NCI-H345 treated with DMSO at 0.1 percent for 48 hours (cell line): Measurements from ENCODE around the gene GIMAP2.
"Not testable (repeated sequence)": the region's sequence is repeated elsewhere in the genome, so short reads cannot be mapped to it uniquely, and the experiment has no call there.

Experiments used
- DNase-seq: peaks from one replicate; lab custom pipeline; 2025; ENCODE audit not compliant: unreplicated experiment; lab: John Stamatoyannopoulos, UW

Gene GIMAP2

DNA sequence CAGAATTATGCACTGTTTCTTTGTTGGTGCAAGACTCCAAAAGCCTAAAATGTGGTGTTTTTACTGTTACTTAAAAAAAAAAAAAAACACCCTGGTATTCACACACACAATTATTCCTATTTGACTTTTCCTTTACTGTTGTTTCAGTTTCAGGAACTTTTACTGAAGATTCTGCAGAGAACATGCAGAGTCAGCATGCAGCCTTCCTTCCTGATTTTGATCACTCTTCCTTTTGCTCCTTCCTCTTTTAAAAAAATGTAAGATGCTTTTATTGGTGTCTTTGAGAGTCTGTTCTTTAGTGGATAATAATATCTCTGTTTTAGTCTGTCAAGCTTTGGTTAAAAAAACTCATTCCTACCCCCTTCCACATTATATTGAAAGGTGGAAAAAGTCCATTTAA is 9.2 kb upstream of the GIMAP2 start:
- DNase-seq: not testable (repeated sequence)

DNA sequence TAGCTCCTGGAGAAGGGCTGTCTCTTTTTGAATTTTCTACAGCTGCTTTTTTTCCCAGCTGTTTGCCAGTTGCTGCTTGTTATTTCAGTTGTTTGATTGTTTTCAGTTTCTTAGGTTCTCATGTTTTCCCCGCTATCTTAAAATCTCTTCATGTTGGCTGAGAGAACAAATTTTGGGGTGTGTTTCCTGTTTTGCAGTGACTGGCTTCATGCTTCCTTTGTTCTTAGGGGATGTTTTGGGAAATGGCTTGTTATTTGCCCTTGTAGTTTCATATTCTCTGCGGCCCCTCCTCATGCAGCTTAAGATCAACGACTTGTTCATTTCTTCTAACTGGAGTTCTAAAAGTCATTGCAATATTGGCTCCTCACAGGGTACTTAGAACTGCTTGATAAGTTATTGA is 8.7 kb upstream of the GIMAP2 start:
- not testable (repeated sequence) for DNase-seq

DNA sequence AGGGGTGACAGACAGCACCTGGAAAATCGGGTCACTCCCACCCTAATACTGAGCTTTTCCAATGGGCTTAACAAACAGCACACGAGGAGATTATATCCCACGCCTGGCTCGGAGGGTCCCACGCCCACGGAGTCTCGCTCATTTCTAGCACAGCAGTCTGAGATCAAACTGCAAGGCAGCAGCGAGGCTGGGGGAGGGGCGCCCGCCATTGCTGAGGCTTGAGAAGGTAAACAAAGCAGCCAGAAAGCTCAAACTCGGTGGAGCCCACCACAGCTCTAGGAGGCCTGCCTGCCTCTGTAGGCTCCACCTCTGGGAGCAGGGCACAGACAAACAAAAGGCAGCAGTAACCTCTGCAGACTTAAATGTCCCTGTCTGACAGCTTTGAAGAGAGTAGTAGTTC is 6.9 kb upstream of the GIMAP2 start:
- not testable (repeated sequence) for DNase-seq

DNA sequence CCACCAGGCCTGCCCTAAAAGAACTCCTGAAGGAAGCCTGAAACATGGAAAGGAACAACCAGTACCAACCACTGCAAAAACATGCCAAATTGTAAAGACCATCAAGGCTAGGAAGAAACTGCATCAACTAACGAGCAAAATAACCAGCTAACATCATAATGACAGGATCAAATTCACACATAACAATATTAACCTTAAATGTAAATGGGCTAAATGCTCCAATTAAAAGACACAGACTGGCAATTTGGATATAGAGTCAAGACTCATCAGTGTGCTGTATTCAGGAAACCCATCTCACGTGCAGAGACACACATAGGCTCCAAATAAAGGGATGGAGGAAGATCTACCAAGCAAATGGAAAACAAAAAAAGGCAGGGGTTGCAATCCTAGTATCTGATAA is 5.1 kb upstream of the GIMAP2 start:
- DNase-seq: not testable (repeated sequence)

DNA sequence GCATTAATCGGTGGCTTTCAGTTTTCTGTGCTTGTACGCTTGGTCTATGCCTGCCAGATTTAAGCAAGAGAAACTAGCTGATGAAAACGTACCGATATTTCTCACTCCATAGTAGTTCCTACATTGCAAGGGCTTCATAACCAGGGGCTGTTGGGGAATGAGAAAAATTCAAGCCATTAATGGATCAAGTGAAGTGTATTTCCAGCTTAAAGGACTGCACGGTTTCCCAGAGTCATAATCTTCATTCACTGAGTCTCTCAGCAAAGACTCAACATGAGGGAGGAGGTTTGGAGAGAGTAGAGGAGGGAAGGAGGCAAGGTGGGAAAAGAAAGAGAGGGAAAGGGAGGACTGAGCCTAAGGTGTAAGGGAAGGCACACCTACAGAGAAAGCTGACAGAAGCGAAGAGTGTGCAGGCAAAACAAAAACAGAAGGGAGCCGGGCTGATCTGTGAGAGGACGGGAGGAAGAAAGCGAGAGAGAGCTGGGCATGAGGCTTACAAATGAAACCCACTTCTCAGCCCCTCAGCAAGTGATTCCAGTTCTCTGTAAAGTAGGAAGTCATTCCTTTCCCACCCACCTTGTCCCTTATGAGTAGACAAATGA is 625 bp downstream of the GIMAP2 start:
- no peak for DNase-seq

DNA sequence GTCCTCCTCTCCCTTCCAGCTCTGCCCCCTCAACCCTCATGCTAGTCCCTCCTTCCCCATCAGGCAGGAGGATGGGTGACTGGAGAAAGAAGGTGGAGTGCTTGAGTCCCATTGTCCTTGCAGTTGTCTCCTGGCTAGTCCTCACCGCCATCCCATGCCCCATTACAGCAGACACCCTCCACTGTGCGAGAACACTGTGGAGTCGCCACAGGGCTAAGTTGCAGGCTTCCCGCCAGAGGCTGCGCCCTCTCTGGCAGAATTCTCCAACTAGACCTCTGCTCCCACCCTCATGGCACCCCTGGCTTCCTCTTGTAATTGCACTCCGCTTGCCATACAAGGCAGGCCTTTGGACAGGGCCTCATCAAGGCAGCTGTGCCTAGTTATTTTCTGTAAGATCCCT is 3.1 kb downstream of the GIMAP2 start:
- DNase-seq: no peak

DNA sequence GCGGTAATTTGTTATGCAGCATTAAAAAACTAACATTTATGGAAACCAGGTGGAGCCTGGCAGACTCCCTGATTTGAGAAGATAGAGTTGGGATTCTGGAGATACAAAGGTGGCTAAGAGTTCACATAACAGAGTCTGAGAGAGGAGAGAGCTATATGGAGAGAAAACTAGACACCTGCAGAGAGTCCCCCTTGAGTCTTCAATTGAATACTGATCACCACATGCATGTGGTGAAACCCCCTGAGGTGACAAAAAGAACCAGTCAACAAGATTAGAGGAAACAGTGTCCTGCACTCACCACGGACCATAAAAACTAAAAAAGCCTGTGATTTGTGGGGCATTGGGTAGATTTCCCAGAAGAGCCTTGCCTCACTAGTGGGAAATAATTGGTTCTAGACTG is 10.1 kb downstream of the GIMAP2 start:
- peak; percentile 51 for DNase-seq

DNA sequence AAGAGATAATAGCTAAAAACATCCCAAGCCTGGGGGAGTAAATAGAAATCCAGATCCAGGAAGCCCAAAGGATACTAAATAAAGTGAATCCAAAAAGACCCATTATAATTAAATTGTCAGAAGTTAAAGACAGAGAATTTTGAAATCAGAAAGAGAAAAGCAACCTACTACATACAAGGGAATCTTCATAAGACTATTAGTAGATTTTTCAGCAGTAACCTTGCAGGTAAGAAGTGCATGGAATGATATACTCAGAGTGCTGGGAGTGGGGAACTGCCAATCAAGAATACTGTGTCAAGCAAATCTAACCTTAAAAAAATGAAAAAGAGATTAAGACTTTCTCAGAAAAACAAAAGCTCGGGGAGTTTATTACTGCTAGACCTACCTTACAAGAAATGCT is 17.7 kb downstream of the GIMAP2 start:
- DNase-seq: no peak

DNA sequence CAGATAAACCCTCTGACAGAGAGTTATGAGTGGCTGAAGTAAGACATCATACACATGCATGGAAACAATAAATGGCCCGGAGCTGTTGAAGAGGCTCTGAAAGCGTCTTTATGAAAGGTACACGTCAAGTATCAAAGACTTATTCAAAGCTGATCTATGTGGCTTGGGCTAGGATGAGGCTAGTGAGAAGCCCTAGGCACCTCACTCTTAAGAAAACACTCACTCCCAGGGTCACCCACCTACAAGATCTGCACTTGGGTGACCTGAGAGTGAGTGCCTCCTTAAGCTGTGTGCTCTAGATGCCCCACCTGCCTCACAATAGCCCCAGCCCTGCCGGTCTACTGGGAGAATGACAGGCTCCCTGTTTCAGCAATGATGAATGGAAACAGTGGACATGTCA is 29.8 kb downstream of the GIMAP2 start:
- no peak for DNase-seq

DNA sequence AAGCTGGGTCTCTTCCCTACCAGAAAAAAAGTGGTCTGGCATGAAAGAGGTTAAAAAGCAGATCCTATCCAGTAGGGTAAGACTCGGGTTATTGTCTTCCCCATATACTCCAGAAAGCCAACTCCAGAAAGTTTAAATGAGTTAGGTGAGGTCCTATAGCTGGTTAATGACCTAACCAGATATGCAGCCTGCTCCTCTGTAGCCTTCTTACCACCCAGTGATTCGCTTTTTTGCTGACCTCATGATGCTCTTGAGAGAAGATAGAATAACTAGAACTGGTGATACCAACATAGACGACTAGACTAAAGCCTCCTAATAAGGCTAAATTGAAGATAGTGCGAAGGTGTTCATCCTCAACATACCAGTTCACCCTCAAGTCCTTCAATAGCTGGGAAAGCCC is 30.2 kb downstream of the GIMAP2 start:
- DNase-seq: no peak

DNA sequence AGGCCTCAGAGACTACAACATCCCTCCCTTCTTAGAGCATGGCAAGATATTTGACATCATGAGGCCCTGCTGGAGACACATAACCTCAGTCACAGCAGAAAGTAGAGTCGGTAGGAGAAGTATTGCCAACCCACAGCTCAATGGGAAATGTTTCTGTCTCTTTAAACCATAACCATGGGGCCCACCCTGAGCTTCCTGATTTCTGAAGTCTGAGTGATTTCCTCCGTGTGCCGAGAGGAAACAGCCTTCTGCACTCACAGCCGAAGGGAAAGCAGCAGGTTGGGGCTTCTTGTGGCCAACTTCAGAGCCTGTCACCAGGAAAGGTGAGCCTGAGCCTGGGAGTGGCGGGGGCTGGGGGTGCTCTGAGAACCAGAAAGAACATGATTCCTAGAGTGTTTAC is 30.9 kb downstream of the GIMAP2 start, which contains the start of gene GIMAP1:
Gene GIMAP1, plus strand, starts transcription at position 246 of the 400 bp plus-strand sequence. CDS start 2,435 bp downstream, outside the sequence.
- no peak for DNase-seq

DNA sequence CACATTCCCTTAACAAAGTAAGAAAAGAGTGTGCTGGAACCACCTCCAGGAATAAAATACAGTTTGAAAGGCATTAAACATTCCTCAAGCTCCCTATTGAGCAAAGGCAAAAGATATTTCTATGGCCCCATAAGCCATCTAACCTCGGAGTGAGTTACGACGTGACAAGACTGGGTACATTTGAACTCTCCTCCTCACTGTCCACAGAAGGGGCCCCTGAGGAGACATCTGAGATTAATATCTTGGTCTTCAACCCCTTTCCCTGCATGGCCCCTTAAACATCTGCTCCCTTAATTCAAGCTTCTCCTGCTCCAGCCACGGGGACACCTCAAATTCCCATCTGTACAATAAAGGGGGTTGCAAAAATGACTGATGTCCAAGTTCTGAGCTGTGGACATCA is 31.4 kb downstream of the GIMAP2 start:
- DNase-seq: no peak

DNA sequence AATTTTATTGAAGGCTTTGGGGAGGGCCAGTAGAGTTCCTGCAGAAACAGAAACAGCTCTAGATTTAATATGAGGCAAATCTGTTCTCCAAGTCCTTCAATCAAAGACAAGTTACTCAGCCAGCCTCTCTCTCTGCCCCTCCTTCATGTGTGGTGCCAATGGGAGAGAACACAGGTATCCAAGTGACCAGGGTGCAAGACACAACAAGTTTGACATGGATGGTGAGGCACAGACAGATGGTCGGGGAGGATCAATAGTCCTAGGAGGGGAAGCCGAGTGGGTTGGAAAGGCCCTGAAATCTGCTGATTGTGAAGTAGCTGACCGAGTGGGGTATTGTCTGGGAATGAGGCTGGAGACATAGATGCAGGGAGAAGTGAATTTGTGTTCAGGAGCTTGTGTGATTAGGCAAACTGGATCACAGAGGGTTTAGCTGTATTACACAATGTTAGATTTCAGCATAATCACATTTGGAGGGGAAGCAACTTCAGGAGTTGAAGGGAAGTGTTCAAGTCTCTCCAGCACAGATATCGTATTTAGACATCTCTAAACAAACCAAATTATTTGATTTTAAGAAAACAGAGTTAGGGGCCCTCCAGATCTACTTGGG is 32.4 kb downstream of the GIMAP2 start:
- no peak for DNase-seq

DNA sequence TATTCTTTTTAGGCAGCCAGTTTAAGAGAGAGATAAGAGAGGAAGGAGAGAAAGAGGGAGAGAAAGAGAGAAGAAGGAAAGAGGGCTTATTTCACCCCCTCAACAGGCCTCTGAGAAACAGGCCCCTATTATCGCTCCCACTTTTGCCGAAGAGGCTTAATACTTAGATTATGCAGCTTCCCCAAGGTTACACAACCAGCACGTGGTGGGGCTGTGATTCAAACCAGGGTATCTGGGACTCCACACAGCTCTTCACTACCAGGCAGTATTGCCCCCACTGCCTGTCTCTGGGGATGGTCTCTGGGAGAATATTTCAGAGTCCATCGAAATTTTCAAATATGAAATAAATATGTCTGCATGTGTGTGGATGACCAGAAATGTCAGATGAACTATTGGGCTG is 33.9 kb downstream of the GIMAP2 start:
- DNase-seq: no peak

DNA sequence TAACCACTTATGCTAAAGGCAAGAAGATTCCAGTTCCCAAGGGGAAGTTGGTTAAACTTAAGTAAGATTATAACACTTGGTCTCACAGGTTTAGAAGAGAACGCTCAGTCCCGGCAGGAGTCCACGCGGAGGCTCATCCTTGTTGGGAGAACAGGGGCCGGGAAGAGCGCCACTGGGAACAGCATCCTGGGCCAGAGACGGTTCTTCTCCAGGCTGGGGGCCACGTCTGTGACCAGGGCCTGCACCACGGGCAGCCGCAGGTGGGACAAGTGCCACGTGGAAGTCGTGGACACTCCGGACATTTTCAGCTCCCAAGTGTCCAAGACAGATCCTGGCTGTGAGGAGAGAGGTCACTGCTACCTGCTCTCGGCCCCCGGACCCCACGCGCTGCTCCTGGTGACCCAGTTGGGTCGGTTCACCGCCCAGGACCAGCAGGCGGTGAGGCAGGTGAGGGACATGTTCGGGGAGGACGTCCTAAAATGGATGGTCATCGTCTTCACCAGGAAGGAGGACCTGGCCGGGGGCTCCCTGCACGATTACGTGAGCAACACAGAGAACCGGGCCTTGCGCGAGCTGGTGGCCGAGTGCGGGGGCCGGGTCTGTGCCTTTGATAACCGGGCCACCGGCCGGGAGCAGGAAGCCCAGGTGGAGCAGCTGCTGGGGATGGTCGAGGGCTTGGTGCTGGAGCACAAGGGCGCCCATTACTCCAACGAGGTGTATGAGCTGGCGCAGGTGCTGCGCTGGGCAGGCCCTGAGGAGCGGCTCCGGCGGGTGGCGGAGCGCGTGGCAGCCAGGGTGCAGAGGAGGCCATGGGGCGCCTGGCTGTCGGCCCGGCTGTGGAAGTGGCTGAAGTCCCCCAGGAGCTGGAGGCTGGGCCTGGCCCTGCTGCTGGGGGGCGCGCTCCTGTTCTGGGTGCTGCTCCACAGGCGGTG is 34.7 kb downstream of the GIMAP2 start:
- DNase-seq: no peak

DNA sequence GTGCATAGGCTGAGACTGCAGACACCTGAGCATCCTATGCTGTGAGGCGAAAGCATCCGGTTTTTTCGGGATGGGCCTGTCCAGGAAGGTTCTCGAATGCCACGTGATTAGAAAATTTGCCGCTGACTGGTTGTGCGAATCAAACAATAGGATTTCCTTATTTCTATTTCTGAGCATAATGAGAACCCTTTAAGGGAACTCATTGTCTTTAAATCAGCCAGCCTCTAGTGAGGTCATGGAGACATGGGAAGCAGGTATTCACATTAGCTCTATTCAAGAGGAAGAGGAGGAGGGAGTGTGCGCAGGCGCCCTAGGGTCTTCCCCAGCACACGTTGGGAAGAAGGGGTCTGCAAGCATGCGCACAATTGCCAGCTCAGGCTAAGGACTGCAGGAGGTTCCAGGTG is 36.5 kb downstream of the GIMAP2 start:
- no peak for DNase-seq

DNA sequence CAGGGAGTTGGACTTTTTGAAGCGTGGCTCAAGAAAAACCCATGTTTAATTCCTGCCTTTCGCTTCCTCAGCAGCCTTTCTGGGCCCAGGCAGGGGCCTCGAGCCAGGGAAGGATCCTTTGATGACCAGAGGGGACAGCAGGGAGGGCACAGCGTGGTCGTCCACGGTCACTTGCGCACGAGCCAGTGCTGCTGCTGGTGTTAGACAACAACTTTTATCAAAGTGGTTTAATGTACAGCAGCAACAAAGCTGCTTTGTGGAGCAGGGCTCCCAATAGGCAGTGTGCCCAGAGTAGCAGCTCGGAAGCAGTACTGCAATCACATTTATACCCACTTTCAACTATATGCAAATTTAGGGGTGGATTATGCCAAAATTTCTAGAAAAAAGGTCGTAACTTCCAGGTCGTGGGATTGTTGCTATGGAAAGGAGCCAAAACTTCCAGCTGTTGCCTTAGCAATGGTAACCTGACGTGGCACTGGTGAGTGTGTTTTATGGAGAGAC is 37.0 kb downstream of the GIMAP2 start:
- DNase-seq: no peak

DNA sequence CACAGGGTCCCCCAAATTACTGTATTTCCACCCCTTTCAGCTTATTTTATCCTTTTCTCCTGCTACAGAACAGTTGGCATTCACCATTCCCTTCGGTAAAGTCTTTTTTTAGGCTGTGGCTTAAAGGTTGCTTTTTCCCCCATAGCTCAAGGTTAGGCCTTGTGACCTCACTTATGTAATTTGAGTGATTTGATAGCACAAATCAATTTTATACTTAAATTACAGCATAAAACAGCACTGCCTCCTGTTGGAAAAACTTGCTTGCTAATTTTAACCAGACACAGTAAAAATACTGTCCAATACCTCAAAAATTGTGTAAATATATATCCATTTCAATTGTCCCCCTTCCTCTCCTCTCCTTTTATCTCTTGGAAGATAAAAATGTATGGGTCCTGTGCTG is 38.0 kb downstream of the GIMAP2 start:
- DNase-seq: no peak

DNA sequence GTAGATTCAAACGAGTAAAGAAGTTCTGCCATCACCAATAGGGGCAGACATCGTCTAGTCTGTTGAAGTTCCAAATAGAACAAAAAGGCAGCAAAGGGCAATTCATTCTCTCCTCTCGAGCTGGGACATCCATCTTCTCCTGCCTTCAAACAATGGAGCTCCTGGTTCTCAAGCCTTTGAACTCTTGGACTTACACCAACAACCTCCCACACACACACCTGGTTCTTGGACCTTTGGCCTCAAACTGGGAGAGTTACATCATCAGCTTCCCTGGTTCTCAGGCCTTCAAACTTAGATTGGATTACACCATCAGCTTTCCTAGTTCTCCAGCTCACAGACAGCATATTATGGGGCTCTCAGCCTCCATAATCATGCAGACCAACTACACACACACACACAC is 41.9 kb downstream of the GIMAP2 start:
- DNase-seq: no peak

DNA sequence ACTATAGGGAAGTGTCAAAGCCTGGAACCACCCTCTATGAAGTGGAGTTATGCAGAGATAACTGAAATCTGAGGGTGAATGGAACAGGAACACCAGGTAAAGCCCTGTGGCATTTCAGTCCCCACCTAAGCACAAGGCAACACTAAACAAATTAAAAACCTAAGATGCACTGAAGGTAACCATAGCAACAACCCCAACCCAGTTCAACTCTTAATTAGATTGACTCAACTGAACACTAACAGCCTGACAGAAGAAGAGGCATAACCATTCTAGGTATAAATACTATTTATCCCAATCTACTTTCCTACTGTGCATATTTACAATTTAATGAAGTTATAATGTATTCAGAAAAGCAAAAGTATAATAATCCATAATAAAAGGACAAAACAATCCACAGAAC is 42.5 kb downstream of the GIMAP2 start:
- no peak for DNase-seq

DNA sequence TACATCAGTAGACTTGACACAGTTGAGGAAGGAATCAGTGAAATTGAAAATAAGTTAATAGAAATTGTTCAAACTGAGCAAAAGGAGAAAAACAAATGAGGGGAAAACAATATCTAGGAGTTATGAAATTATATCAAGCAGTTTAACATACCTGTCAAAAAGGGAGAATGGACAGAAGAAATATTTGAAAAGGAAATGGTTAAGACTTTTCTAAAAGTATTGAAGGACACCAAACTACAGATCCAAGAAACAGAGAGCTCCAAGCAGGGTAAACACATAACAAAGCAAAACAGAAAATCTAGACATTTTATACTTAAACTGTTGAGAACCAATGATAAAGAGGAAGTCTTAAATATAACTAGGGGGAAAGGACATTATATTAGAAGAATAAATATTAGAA is 43.1 kb downstream of the GIMAP2 start:
- DNase-seq: no peak

DNA sequence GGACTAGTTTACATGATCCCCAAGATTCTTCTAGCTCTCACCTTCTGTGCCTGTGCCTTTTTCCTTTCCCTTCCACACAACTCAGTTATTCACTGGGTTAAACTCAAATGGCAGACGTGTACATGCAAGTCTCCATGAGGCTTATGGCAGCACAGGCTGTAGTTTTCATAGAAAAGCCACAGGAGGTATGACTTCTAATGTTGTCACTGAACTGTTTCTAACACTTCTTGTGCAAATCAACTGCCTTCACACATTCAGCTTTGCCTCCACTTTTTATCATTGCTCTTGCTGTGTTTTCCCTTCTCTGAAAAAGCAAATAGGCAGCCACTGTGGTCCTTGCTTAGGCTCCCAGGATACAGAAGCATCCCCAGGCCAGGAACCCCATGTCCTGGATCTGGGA is 46.4 kb downstream of the GIMAP2 start:
- no peak for DNase-seq
